Mucosa of stomach (tissue), 1 donor: ENCODE data around the gene SRSF1.
A peak's percentile ranks its signal among the peaks of the same experiment; 100 is the strongest.

Experiments
- H3K27me3 ChIP-seq: one replicate; pipeline ENCODE4 v1.7.0; 2013; ENCODE audit warnings: mild to moderate bottlenecking, low read length; ENCODE audit not compliant: control insufficient read depth, insufficient read depth
- H3K36me3 ChIP-seq: one replicate; pipeline ENCODE4 v1.7.0; 2013; ENCODE audit warnings: low read length; ENCODE audit not compliant: control insufficient read depth, insufficient read depth
- H3K4me1 ChIP-seq: one replicate; pipeline ENCODE4 v1.7.0; 2013; ENCODE audit warnings: mild to moderate bottlenecking, low read length; ENCODE audit not compliant: control insufficient read depth, insufficient read depth
- H3K4me3 ChIP-seq: one replicate; pipeline ENCODE4 v1.7.0; 2013; ENCODE audit warnings: low read length
- H3K9ac ChIP-seq: one replicate; pipeline ENCODE4 v1.7.0; 2013; ENCODE audit warnings: mild to moderate bottlenecking, low read length, moderate library complexity
- H3K9me3 ChIP-seq: one replicate; pipeline ENCODE4 v1.7.0; 2013; ENCODE audit warnings: mild to moderate bottlenecking, low read length, moderate library complexity; ENCODE audit not compliant: control insufficient read depth
- donor health status: Pancreatic carcinoma.

SRSF1 gene

DNA sequence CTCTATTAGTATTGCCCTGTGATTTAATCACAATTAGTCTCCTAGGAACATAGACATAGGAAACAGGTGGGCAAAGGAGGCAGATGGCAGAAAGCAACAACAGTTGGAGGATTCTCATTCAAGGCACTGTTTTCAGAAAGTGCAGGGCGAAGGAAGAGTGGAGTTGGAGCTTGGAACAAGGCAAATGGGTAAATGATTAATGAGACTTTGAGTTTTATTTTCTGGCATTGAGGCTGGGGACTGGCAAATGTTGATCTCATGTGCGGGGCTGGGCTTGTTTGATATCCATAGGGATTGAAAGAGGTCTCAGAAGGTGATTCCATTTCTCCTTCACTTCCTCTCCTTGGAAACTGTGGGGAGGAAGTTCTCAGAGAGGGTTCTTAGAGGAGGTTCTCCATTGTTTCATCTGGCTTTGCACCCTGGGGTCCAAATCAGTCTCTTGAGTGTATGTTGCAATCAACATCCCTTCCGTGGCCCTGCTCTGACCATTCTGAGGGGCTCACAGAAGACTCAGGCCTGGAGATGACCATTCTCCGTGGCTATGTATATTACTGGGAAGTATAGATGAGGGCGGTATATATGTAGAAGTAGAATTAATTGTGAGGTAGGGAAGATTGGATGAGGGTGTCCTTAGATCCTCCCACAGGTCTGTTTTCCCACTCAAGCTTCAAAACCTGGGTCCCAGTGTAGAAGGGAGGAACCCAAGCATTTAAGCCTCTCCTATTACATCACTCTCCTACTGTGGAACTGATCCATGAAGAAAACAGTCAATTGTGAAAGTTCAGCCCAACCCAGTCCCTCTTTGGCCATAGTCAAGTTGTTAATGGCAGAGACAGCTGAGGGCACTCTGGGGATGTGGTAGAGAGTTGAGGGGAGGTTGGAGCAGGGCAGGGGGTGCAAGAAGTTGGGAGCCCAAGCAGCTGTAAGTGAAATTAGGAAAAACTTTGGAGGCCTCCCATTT is 36.5 kb upstream of the SRSF1 start:
- H3K4me1 ChIP-seq = no peaks in the 10 kb centered on the region
- H3K9me3 ChIP-seq = no peaks in the 10 kb centered on the region

DNA sequence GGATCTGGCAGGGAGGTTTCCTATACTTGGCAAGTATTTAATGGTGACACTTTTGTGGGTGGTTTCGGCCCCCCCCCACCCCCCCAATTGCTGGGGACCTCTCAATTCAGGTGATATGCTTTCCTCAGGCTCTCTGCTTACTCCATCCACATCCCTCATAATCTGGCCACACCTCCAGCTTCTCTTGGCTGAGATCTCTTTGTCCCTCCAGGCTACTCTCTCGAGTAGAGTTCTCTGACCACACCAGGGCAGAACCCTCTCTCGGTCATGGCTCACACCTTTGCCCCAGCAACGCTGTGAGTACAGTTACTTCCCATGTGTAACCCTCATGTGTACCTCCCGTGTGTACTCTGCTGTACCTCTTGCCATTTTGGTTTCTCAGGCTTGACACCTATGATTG is 34.1 kb upstream of the SRSF1 start:
- no peaks in the 10 kb centered on the region for H3K4me1 ChIP-seq
- no peaks in the 10 kb centered on the region for H3K9me3 ChIP-seq
- peaks cover 4% of the 10 kb centered on the region for H3K27me3 ChIP-seq
- H3K36me3 ChIP-seq = no peaks in the 10 kb centered on the region
- no peak overlapping the region for H3K4me3 ChIP-seq
- no peak overlapping the region for H3K9ac ChIP-seq

More for the DNA sequence above, 36.5 kb upstream of the SRSF1 start:
- H3K36me3 ChIP-seq = no peaks in the 10 kb centered on the region
- H3K27me3 ChIP-seq = peaks cover 4% of the 10 kb centered on the region
- no peak overlapping the region for H3K9ac ChIP-seq
- no peak overlapping the region for H3K4me3 ChIP-seq

DNA sequence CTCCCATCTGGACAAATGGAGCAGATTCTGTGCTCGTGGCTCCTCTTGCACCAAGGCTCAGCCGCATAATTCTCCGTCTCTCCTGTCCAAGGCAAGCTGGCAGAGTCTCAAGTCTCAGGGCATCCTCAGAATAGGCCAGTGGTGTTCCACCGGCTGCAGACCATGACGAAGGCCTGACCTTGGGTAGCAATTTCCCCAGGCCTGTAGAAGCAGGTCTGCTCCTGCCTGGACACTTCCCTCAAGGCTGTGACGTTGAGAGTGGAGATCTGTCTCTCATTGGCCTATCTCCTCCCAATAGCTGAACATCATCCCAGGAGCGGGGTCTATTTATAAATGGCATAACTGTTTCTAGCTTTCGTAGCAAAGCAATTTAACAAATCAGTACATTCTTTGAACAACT is 33.3 kb upstream of the SRSF1 start:
- Histone ChIP-seq H3K36me3 (no peaks in the 10 kb centered on the region), H3K27me3 (peaks cover 4% of the 10 kb centered on the region), H3K4me3 (no peak overlapping the region), H3K9ac (no peak overlapping the region), H3K9me3 (no peaks in the 10 kb centered on the region), H3K4me1 (no peaks in the 10 kb centered on the region)

GRCh38 chr17:58039975-58040374 is 32.9 kb upstream of the SRSF1 start:
- Histone ChIP-seq H3K4me1 (no peaks in the 10 kb centered on the region), H3K36me3 (no peaks in the 10 kb centered on the region), H3K9me3 (no peaks in the 10 kb centered on the region), H3K27me3 (peaks cover 4% of the 10 kb centered on the region), H3K9ac (no peak overlapping the region), H3K4me3 (no peak overlapping the region)

DNA sequence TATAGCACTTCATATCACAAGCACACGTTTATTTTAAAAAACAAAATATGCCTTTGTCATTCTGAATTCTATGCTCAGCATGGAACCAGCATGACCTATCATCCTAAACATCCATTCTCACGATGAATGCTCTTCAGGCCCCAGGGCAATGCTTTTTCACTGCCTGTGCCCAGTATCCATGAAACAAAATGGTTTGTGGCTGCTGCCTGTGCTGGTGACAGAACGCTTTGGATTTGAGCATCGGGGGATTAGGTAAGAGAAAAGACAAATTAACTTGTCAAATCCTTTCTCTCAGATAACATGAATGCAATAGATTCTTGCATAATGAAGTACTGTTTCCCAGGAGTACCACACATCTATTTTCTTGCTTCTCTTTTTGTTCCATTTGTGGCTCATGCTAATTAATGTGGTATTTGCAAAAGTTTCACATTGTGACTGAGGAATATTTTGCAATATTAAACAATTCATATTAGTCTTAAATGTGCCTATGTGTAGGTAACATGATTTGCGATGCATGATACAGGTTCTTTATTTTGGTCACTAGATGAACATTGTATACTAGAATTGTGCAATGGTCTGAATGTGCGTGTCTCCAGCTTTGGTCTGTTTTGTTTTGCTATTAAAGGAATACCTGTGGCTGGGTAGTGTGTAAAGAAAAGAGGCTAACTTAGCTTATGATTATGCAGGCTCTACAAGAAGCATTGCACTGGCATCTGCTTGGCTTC is 25.8 kb upstream of the SRSF1 start:
- H3K27me3 ChIP-seq = no peaks in the 10 kb centered on the region
- H3K4me1 ChIP-seq = no peaks in the 10 kb centered on the region
- no peak overlapping the region for H3K9ac ChIP-seq
- H3K36me3 ChIP-seq = no peaks in the 10 kb centered on the region
- no peaks in the 10 kb centered on the region for H3K9me3 ChIP-seq
- H3K4me3 ChIP-seq = no peak overlapping the region

DNA sequence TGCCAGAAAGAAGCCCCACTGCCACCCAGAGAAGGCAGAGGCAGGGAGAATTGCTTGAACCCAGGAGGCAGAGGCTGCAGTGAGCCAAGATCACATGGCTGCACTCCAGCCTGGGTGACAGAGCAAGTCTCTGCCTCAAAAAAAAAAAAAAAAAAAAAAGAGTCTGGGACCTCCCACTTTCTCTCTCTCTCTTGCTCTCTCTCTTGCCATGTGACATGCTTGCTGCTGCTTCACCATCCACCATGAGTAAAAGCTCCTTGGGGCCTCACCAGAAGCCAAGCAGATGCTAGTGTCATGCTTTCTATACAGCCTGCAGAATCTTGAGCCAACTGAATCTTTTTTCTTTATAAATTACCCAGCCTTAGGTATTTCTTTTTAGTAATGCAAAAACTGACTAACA is 21.5 kb upstream of the SRSF1 start:
- no peaks in the 10 kb centered on the region for H3K36me3 ChIP-seq
- H3K4me3 ChIP-seq = no peak overlapping the region
- no peaks in the 10 kb centered on the region for H3K9me3 ChIP-seq
- H3K27me3 ChIP-seq = no peaks in the 10 kb centered on the region
- no peak overlapping the region for H3K9ac ChIP-seq
- H3K4me1 ChIP-seq = no peaks in the 10 kb centered on the region

GRCh38 chr17:58020401-58020800 is 13.4 kb upstream of the SRSF1 start:
- no peaks in the 10 kb centered on the region for H3K9me3 ChIP-seq
- no peaks in the 10 kb centered on the region for H3K27me3 ChIP-seq
- H3K4me1 ChIP-seq = peaks cover 5% of the 10 kb centered on the region
- H3K4me3 ChIP-seq = no peak overlapping the region
- H3K9ac ChIP-seq = no peak overlapping the region
- H3K36me3 ChIP-seq = no peaks in the 10 kb centered on the region

- H3K27me3 ChIP-seq = no peaks in the 10 kb centered on the region
- H3K4me3 ChIP-seq = no peak overlapping the region
- H3K9ac ChIP-seq = no peak overlapping the region
- H3K9me3 ChIP-seq = no peaks in the 10 kb centered on the region
- H3K4me1 ChIP-seq = peaks cover 5% of the 10 kb centered on the region
- H3K36me3 ChIP-seq = no peaks in the 10 kb centered on the region
Observed at GRCh38 chr17:58019521-58019920, 12.5 kb upstream of the SRSF1 start.

DNA sequence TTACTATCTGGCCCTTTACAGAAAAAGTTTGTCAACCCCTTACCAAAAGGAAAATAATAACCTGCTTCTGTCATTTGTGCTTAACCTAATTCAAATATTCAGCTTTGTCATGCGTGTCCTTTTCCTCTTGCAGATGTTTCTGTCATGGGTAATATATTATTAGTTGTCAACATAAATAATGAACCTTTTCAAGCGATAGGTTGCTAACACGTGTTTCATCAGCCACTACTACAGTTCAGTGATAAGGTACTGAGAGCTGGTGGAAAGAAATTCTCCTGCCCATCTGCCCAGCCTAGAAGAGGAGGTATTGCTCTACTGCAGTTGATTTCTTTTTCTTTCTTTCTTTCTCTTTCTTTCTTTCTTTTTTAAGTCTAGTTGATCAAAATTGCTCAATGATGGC is 12.0 kb upstream of the SRSF1 start:
- Histone ChIP-seq H3K36me3 (no peaks in the 10 kb centered on the region), H3K4me3 (no peak overlapping the region), H3K9ac (no peak overlapping the region), H3K27me3 (no peaks in the 10 kb centered on the region), H3K9me3 (no peaks in the 10 kb centered on the region), H3K4me1 (peaks cover 5% of the 10 kb centered on the region)

DNA sequence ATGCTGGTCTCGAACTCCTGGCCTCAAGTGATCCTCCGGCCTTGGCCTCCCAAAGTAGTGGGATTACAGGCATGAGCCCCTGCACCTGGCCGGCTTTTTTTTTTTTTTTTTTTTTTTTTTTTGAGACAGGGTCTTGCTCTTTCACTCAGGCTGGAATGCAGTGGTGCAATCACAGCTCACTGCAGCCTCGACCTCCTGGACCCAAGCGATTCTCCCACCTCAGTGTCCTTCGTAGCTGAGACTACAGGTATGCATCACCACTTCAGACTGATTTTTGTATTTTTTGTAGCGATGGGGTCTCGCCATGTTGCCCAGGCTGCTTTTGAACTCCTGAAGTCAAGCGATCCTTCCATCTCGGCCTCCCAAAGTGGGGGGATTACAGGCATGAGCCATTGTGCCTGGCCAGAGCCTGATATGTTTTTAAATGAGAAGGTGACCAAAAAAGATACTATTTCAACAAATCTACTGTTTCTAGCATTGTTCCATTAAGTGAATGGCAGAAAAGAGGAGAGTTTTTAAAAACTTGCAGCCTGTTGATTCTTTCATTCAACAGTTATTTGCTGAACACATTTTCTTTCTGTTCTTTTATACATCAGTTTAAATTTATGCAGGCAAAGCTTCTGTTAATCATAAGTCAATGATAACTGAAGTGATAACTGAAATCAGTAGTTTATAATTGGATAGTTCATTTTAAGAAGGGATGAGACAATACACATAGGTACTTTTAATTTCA is 3.2 kb upstream of the SRSF1 start:
- Histone ChIP-seq H3K4me3 (no peak overlapping the region), H3K36me3 (no peaks in the 10 kb centered on the region), H3K9ac (no peak overlapping the region), H3K4me1 (peaks cover 8% of the 10 kb centered on the region), H3K9me3 (no peaks in the 10 kb centered on the region), H3K27me3 (no peaks in the 10 kb centered on the region)

DNA sequence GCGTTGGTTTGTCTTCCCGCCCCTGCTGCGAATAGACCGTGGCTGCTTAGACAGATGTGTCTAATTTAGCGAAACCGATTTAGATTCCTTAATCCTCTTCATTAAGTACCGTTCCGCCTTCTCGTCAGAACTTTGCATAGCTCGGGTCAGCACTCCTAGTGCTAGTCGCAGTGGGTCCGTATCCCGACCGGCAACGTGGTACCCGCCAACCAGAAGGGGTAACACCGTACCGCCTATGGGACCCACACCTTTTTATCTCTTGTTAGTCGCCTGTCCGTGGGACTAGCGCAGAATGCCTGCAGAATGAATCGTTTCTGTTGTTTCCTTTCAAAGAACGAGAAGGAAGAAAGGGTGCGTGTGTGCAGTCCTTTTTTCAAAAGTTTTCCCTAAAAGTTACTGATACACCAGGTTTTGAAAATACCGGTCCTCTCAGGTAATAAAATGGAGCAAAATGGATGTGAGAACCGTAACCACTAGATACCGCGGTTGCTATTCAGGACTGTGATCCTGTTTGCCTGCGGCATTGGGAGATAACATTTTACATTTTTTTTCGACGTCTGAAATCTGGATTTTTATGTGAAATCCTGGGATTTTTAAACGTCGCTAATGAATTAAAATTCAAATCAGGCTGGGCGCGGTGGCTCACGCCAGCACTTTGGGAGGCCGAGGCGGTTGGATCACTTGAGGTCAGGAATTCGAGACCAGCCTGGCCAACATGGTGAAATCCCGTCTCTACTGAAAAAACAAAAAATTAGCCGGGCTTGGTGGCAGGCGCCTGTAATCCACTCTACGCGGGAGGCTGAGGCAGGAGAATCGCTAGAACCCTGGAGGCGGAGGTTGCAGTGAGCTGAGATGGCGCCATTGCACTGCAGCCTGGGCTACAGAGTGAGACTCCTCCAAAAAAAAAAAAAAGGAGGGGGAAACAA is 998 bp upstream of the SRSF1 start:
- Histone ChIP-seq H3K4me1 (peaks cover 17% of the 10 kb centered on the region), H3K9ac (peak overlapping the region; percentile 49), H3K4me3 (peak overlapping the region; percentile 100)

More for the DNA sequence above, 998 bp upstream of the SRSF1 start:
- Histone ChIP-seq H3K36me3 (no peaks in the 10 kb centered on the region), H3K9me3 (no peaks in the 10 kb centered on the region), H3K27me3 (no peaks in the 10 kb centered on the region)
